Ishikawa (cell line): ENCODE results near the gene GNAS.

ENCODE experiments used
- CEBPB ChIP-seq: IDR thresholded peaks from 2 replicates; pipeline ENCODE4 v1.6.1; 2012
- CREB1 ChIP-seq: IDR thresholded peaks from 2 replicates; pipeline ENCODE4 v1.6.1; 2012; ENCODE audit warnings: low read depth
- EGR1 ChIP-seq: IDR thresholded peaks from 2 replicates; pipeline ENCODE4 v1.6.1; 2012
- EP300 ChIP-seq: IDR thresholded peaks from 2 replicates; pipeline ENCODE4 v1.6.1; 2012; ENCODE audit warnings: borderline replicate concordance
- FOXM1 ChIP-seq: IDR thresholded peaks from 2 replicates; pipeline ENCODE4 v1.6.1; 2012; ENCODE audit warnings: low read depth, borderline replicate concordance
- MAX ChIP-seq: IDR thresholded peaks from 2 replicates; pipeline ENCODE4 v1.6.1; 2012
- NFIC ChIP-seq: IDR thresholded peaks from 2 replicates; pipeline ENCODE4 v1.6.1; 2012
- RAD21 ChIP-seq: IDR thresholded peaks from 2 replicates; pipeline ENCODE4 v1.6.1; 2012; ENCODE audit warnings: low read depth
- REST ChIP-seq: IDR thresholded peaks from 2 replicates; pipeline ENCODE4 v1.6.1; 2012; ENCODE audit warnings: low read depth, mild to moderate bottlenecking
- TAF1 ChIP-seq: IDR thresholded peaks from 2 replicates; pipeline ENCODE4 v1.6.1; 2012; ENCODE audit warnings: low read depth, mild to moderate bottlenecking
- TCF12 ChIP-seq: IDR thresholded peaks from 2 replicates; pipeline ENCODE4 v1.6.1; 2012; ENCODE audit warnings: low read depth
- TEAD4 ChIP-seq: IDR thresholded peaks from 2 replicates; pipeline ENCODE4 v1.6.1; 2012
- USF1 ChIP-seq: IDR thresholded peaks from 2 replicates; pipeline ENCODE4 v1.6.1; 2012
- YY1 ChIP-seq: IDR thresholded peaks from 2 replicates; pipeline ENCODE4 v1.6.1; 2012; ENCODE audit warnings: low read depth
- ZBTB7A ChIP-seq: IDR thresholded peaks from 2 replicates; pipeline ENCODE4 v1.6.1; 2012; ENCODE audit warnings: low read depth

The GNAS gene

GRCh38 chr20:58875541-58876134 is 23.1 kb downstream of the GNAS start:
- TF ChIP-seq RAD21, result no peak
- TF ChIP-seq YY1, result no peak
- TF ChIP-seq REST, result no peak

GRCh38 chr20:58876437-58876836 is 23.9 kb downstream of the GNAS start:
- TF ChIP-seq MAX (no peak), CEBPB (no peak), REST (no peak), TCF12 (no peak), ZBTB7A (no peak), YY1 (no peak), FOXM1 (no peak), EP300 (no peak), USF1 (no peak), CREB1 (no peak), RAD21 (no peak), TEAD4 (no peak), EGR1 (no peak), TAF1 (no peak)

- TF ChIP-seq YY1 (no peak), ZBTB7A (no peak), USF1 (no peak), REST (no peak), FOXM1 (no peak), RAD21 (no peak), TCF12 (no peak)
These were observed 24.8 kb downstream of the GNAS start for GRCh38 chr20:58877050-58877975.

- TF ChIP-seq TAF1 (no peak), CEBPB (no peak), TEAD4 (no peak), NFIC (no peak), USF1 (no peak), TCF12 (no peak), MAX (no peak), EP300 (no peak), RAD21 (no peak), FOXM1 (no peak), EGR1 (no peak), CREB1 (no peak)
These were observed 25.5 kb downstream of the GNAS start for GRCh38 chr20:58877976-58878360.
